Measurements from ENCODE around the gene ACSL5.
"Not testable (repeated sequence)": the region's sequence is repeated elsewhere in the genome, so short reads cannot be mapped to it uniquely, and the experiment has no call there.

Gene ACSL5

GRCh38 chr10:112461029-112461887 is 87.3 kb downstream of the ACSL5 start:
- no peak for DNase-seq (ENCODE audit: low spot score)

GRCh38 chr10:112464074-112464473 is 90.2 kb downstream of the ACSL5 start:
- not testable (repeated sequence) for DNase-seq (ENCODE audit: low spot score)

- no peak for DNase-seq (ENCODE audit: low spot score)
Observed at GRCh38 chr10:112465299-112465883, 91.5 kb downstream of the ACSL5 start.

GRCh38 chr10:112466802-112467201 is 92.9 kb downstream of the ACSL5 start:
- no peak for DNase-seq (ENCODE audit: low spot score)

GRCh38 chr10:112467541-112468075 is 93.7 kb downstream of the ACSL5 start:
- no peak for DNase-seq (ENCODE audit: low spot score)

GRCh38 chr10:112471878-112472487 is 98.1 kb downstream of the ACSL5 start:
- peak; percentile 18 for DNase-seq (ENCODE audit: low spot score)

- DNase-seq (ENCODE audit: low spot score): no peak
Observed at GRCh38 chr10:112475575-112476218, 101.8 kb downstream of the ACSL5 start.

Data from CD4-positive, alpha-beta T cell treated with Interleukin-6 at 100 ng/mL for 8 hours (primary cell).